Ectodermal cell (in vitro differentiated cells): ENCODE measurements around the gene DIPK2A.
A peak's percentile ranks its signal among the peaks of the same experiment; 100 is the strongest.

Experiments used
- H3K27ac ChIP-seq: 2 replicates; pipeline ENCODE4 v1.7.0; 2013; ENCODE audit warnings: mild to moderate bottlenecking, low read depth, low read length; ENCODE audit not compliant: insufficient read depth, poor library complexity, severe bottlenecking
- H3K27me3 ChIP-seq: 2 replicates; pipeline ENCODE4 v1.7.0; 2013; ENCODE audit warnings: mild to moderate bottlenecking, low read length; ENCODE audit not compliant: insufficient read depth, control insufficient read depth, poor library complexity, severe bottlenecking
- H3K36me3 ChIP-seq: one replicate; pipeline ENCODE4 v1.7.0; 2013; ENCODE audit warnings: low read length; ENCODE audit not compliant: control insufficient read depth, insufficient read depth
- H3K4me1 ChIP-seq: one replicate; pipeline ENCODE4 v1.7.0; 2013; ENCODE audit warnings: low read length; ENCODE audit not compliant: control insufficient read depth, insufficient read depth
- H3K4me3 ChIP-seq: 2 replicates; pipeline ENCODE4 v1.7.0; 2013; ENCODE audit warnings: low read depth, low read length, control low read depth; ENCODE audit not compliant: insufficient read depth
- H3K9me3 ChIP-seq: 2 replicates; pipeline ENCODE4 v1.7.0; 2013; ENCODE audit warnings: mild to moderate bottlenecking, low read length, moderate library complexity; ENCODE audit not compliant: control insufficient read depth
- WGBS, 2 experiments: methylation state at CpG; one replicate each; pipeline ENCODE4 v1.1.7; 2013; ENCODE audit warnings: missing lambda C conversion rate in 2 of 2; 5-methylcytosine and 5-hydroxymethylcytosine counted together

DIPK2A gene

GRCh38 chr3:143955113-143955512, 16.5 kb upstream of the DIPK2A start:
- Histone ChIP-seq H3K9me3 (no peaks in the 10 kb centered on the region), H3K27ac (no peak overlapping the region), H3K36me3 (no peaks in the 10 kb centered on the region), H3K27me3 (no peaks in the 10 kb centered on the region), H3K4me3 (no peak overlapping the region), H3K4me1 (no peaks in the 10 kb centered on the region)

DNA sequence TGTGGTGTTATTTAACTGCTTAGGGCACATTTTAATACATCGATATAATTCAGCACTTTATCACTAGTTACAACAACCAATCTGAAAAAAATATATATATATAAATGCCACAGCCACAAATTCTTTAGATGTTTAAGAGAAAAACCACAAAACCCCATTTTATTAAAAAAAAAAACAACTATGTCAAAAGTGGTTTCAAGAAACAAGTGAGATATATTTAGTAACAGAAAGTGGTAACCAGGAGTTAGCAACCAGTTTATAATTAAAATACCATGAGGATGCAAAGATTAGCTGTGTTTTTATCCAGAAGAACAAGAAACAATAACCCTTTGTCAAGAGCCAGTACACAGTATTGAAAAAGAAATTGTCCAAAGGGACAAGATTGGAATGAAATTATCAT, 14.8 kb upstream of the DIPK2A start:
- no peaks in the 10 kb centered on the region for H3K4me1 ChIP-seq
- no peak overlapping the region for H3K4me3 ChIP-seq
- no peaks in the 10 kb centered on the region for H3K9me3 ChIP-seq
- H3K36me3 ChIP-seq, result no peaks in the 10 kb centered on the region
- no CpG with 5 or more reads among the region's 1 CpG for WGBS, 2 experiments
- H3K27ac ChIP-seq, result no peak overlapping the region
- no peaks in the 10 kb centered on the region for H3K27me3 ChIP-seq

DNA sequence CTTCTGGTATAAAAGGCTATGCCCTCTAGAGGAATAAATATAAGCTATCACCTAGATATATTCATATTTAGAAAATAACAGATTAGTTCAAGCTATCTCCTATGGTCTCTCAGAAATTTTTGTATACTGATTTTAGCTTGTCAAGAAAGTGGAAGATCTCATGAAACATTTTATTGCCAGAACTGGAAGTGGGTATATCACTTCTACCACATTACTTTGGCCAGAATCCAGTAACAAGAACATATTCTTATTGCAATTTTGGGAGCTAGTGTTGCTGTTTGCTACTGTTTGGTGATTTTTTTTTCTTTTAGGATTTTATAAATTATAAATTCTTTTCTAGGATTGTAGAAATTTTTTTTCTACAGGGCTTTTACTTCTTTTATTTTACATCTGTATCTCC, 14.2 kb upstream of the DIPK2A start:
- H3K27ac ChIP-seq, result no peak overlapping the region
- no peaks in the 10 kb centered on the region for H3K9me3 ChIP-seq
- no peaks in the 10 kb centered on the region for H3K27me3 ChIP-seq
- no peaks in the 10 kb centered on the region for H3K4me1 ChIP-seq
- H3K4me3 ChIP-seq, result no peak overlapping the region
- H3K36me3 ChIP-seq, result no peaks in the 10 kb centered on the region

- H3K27ac ChIP-seq, result no peak overlapping the region
- H3K9me3 ChIP-seq, result no peaks in the 10 kb centered on the region
- no peaks in the 10 kb centered on the region for H3K27me3 ChIP-seq
- no peaks in the 10 kb centered on the region for H3K36me3 ChIP-seq
- no peaks in the 10 kb centered on the region for H3K4me1 ChIP-seq
- H3K4me3 ChIP-seq, result no peak overlapping the region
Observed at GRCh38 chr3:143958966-143959365, 12.7 kb upstream of the DIPK2A start.

DNA sequence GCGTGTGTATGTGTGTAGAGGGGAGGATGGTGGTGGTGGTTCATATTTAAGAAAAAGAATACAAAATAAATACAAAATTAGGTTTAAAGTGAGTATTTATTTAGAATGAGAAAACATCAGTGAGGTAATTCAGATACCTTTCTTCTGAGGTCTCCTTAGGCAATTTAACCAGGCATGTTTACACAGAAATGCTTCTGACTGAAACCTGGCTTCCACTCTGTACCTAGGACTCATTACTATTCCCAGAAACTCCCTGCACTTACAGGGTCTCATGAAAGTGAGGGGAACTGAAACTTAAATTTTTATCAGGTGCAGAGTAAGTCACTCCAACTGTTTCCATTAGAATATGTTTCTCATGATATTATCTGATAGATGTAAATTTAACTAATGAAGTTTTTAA, 10.3 kb upstream of the DIPK2A start:
- no peak overlapping the region for H3K4me3 ChIP-seq
- H3K9me3 ChIP-seq, result no peaks in the 10 kb centered on the region
- WGBS, 2 experiments, result no CpG with 5 or more reads among the region's 1 CpG
- H3K36me3 ChIP-seq, result no peaks in the 10 kb centered on the region
- no peak overlapping the region for H3K27ac ChIP-seq
- no peaks in the 10 kb centered on the region for H3K27me3 ChIP-seq
- H3K4me1 ChIP-seq, result no peaks in the 10 kb centered on the region

DNA sequence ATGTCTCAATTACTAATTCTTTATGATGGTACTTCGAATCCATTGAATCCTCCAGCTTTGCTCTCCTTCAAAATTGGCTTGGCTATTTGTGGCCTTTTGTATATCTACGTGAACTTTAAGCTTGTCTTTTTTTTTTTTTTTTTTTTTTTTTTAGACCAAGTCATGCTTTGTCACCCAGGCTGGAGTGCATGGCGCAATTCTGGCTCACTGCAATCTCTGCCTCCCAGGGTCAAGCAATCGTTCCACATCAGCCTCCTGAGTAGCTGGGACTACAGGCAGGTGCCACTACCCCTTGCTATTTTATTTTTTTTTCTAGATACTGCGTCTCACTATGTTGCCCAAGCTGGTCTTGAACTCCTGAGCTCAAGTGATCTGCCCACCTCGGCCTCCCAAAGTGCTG, 7.7 kb upstream of the DIPK2A start:
- Histone ChIP-seq H3K36me3 (no peaks in the 10 kb centered on the region), H3K27me3 (no peaks in the 10 kb centered on the region), H3K9me3 (no peaks in the 10 kb centered on the region), H3K4me3 (no peak overlapping the region), H3K27ac (no peak overlapping the region), H3K4me1 (no peaks in the 10 kb centered on the region)
- WGBS, 2 experiments, result 72 to 78% methylated on average over 5 to 6 of the region's 6 CpGs

GRCh38 chr3:143970773-143971358, 757 bp upstream of the DIPK2A start:
- Histone ChIP-seq H3K9me3 (no peaks in the 10 kb centered on the region), H3K4me1 (peaks cover 10% of the 10 kb centered on the region), H3K27ac (peak overlapping the region; percentile 94), H3K4me3 (peak overlapping the region; percentile 68), H3K36me3 (no peaks in the 10 kb centered on the region), H3K27me3 (no peaks in the 10 kb centered on the region)
- 0 to 1% methylated on average over 37 of the region's 37 CpGs for WGBS, 2 experiments

DNA sequence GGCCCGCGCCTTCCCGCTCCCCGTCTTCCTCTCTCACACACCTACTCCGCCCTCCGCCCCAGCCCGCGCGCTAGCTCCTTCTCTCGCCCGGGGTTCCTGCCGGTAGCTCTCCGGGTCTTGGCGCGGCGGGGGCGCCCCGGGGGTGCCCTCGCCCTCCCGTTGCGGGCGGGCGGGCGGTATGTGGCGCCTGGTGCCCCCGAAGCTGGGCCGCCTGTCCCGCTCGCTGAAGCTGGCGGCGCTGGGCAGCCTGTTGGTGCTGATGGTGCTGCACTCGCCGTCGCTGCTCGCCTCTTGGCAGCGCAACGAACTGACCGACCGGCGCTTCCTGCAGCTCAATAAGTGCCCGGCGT, 507 bp downstream of the DIPK2A start:
- Histone ChIP-seq H3K4me3 (peak overlapping the region; percentile 68), H3K36me3 (no peaks in the 10 kb centered on the region), H3K9me3 (no peaks in the 10 kb centered on the region), H3K27ac (peak overlapping the region; percentile 94), H3K4me1 (peaks cover 10% of the 10 kb centered on the region), H3K27me3 (no peaks in the 10 kb centered on the region)
- 0% methylated on average over 42 of the region's 42 CpGs for WGBS, 2 experiments

DNA sequence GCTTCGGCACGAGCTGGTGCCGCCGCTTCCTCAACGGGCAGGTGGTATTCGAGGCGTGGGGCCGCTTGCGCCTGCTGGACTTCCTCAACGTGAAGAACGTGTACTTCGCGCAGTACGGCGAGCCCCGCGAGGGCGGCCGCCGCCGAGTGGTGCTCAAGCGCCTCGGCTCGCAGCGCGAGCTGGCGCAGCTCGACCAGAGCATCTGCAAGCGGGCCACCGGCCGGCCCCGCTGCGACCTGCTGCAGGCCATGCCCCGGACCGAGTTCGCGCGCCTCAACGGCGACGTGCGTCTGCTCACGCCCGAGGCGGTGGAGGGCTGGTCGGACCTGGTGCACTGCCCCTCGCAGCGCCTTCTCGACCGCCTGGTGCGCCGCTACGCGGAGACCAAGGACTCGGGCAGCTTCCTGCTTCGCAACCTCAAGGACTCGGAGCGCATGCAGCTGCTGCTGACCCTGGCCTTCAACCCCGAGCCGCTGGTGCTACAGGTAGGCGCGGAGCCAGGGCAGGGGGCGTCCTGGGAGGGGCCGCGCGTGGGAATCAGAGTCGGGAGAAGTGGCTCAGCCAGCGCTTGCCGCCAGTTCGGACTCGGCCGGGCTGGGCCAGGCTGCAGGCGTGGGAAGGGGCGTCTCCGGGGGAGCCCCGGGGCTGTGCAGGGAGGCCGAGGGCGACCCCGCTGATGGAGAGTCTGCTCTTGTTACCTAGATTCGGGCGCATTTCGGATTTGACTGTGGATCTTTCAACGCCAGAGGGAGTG, 1.1 kb downstream of the DIPK2A start:
- 0% methylated on average over 83 of the region's 83 CpGs for WGBS, 2 experiments

DNA sequence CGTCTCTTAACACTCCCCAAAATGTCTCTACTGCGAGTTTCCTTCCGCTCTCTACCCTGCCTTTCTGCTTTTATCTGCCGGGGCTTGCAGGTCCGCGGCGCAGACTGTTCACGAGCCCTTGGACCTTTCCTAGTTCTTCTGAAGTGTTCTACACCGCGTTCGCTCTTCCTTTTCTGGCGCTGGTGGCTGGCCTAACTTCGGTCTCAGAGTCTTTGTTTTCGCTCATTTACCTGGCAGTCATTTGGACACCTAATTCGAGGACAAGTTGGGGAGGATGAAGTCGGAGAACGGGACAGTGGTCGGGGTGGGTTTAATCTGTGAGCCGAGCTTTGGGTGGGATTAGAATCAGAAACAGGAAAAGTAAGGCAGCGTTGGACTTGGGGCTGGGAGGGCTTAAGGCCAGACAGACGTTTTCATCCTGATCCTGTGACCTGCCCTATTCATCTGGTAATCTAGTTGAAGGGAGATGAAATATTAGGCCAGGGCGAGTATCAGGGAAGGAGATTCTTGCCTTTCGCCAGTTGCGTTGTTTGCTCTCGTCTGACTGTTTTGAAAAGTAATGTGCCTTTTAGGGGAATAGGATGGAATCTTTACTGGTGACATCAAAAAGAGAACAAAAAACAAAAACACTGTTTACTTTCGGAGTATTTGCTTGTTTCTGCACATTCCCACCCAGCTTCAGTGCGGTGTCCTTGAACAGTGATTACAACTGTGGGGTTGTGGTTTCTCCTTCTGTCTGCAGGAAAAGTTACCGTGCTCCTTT, 1.8 kb downstream of the DIPK2A start:
- H3K4me1 ChIP-seq, result peaks cover 10% of the 10 kb centered on the region
- no peaks in the 10 kb centered on the region for H3K9me3 ChIP-seq
- H3K27me3 ChIP-seq, result no peaks in the 10 kb centered on the region
- no peaks in the 10 kb centered on the region for H3K36me3 ChIP-seq
- no peak overlapping the region for H3K27ac ChIP-seq
- WGBS, 2 experiments, result 1% methylated on average over 28 of the region's 28 CpGs
- peak overlapping the region; percentile 68 for H3K4me3 ChIP-seq

More for the DNA sequence above, 1.1 kb downstream of the DIPK2A start:
- no peaks in the 10 kb centered on the region for H3K36me3 ChIP-seq
- no peaks in the 10 kb centered on the region for H3K9me3 ChIP-seq
- H3K4me3 ChIP-seq, result peak overlapping the region; percentile 68
- H3K27me3 ChIP-seq, result no peaks in the 10 kb centered on the region
- peaks cover 10% of the 10 kb centered on the region for H3K4me1 ChIP-seq
- peak overlapping the region; percentile 94 for H3K27ac ChIP-seq
